HG03025 (cell line): ENCODE measurements around the gene SF3A2.

ENCODE experiments used
- ATAC-seq: cut with Tn5 transposase; IDR thresholded peaks from one replicate; pipeline ENCODE4 v1.9.1; 2021; ENCODE audit warnings: mild to moderate bottlenecking, moderate library complexity; ENCODE audit not compliant: unreplicated experiment, low FRiP score

Gene SF3A2

GRCh38 chr19:2207008-2207407 lies 29.6 kb upstream of the SF3A2 start:
- ATAC-seq = no peak

- ATAC-seq = no peak
Observed at GRCh38 chr19:2207991-2208860, 28.4 kb upstream of the SF3A2 start.

DNA sequence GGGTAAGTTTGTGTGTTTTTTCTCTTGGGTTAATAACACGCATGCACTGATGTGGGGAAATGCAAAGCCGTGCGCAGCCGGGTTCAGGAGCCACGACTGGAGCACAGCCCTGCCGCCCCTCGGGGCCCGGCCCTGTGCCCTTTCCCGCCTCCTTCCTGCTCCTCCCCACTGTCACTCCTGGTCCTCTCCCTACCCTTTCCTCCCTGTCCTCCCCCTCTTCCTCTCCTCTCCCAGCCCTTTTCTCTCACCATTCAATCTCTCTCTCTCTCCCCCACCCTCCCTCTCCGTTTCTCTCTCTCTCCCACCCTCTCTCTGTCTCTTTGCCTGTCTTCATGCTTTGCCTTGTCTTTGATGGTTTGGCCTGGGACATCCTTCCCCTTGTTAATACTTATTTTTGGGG lies 27.6 kb upstream of the SF3A2 start:
- no peak for ATAC-seq

- ATAC-seq = no peak
Observed at GRCh38 chr19:2209408-2209807, 27.2 kb upstream of the SF3A2 start.

DNA sequence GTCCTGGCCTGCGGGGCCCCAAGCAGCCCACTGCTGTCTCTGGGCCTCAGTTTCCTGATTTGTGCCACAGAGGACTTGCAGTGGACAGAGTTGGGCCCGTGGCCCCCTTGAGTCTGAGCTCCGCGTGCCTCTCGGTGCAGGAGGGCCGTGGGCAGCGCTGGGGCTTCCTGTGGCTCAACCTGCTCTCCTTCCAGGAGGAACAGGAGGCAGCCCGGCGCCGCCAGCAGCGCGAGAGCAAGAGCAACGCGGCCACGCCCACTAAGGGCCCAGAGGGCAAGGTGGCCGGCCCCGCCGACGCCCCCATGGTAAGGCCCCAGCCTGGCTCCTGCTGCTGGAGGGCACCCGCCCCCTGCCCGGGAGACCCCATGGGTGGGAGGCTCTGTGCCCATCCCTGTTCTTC lies 26.4 kb upstream of the SF3A2 start:
- ATAC-seq = no peak

DNA sequence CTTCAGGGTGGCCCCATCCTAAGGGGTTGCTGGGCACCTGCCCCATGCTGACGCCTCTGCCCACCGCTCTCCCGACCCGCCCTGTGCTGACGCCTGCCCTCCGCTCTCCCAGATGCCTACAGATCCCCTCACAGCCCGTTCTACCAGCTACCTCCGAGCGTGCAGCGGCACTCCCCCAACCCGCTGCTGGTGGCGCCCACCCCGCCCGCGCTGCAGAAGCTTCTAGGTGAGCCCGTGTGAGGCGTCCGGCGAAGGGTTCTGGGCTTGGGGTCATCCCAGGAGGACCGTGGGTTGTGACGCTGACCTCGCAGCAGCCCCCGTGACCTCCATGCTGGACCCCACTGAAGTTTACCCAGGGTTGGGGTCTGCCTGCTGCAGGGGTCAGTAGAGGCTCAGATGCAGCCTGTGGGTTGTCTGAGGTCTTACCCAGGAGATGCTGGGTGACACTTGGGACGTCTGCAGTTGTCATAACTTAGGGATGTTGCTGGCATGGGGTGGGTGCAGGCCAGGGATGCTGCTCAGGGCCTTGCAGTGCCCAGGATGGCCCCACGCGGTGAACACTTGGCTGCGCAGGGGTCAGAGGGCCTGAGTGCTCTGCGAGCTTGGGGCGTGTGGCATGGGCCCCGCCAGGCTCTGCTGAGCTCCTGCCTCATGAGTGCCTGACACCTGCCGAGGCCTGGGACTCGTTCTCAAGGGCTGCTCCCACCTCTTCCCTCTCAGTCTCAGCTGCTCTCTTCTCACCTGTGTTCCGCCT lies 25.5 kb upstream of the SF3A2 start:
- no peak for ATAC-seq

DNA sequence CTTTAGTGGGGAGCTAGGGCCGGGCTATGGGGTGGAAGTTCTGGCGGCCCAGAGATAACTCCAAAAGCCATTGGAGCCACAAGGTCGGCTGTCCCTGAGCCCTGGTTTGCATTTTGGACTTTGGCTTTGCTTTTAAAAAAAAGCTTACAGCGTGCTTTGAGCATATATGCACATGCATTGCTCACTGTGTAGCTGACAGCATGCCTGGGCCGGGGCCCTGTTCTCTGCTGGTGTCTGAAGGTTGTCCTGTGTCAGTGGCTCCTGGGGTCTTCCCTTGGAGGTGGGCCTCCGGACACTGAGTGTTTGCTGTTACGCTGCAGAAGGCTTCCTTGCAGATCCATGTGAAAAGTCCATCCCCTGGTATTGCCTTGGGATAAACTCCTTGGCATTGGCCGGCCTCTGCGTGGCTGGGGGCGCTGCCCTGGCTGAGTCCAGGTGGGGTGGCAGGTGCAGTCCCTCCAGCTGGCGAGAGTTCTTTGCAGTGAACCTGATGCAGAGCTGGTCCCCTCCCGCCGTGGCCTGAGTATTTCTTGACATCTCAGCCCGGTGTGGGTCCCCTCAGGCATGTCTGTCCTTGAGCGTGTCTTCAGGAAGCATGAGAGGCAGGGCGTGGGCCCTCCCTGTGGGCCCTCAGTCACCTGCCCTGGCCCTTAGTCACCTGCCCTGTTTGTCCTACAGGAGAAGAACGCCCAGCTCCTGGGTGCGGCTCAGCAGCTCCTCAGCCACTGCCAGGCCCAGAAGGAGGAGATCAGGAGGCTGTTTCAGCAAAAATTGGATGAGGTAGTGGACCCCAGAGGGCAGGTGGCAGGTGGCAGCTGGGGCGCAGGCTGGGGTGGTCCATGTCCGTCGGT lies 23.5 kb upstream of the SF3A2 start:
- ATAC-seq = no peak

DNA sequence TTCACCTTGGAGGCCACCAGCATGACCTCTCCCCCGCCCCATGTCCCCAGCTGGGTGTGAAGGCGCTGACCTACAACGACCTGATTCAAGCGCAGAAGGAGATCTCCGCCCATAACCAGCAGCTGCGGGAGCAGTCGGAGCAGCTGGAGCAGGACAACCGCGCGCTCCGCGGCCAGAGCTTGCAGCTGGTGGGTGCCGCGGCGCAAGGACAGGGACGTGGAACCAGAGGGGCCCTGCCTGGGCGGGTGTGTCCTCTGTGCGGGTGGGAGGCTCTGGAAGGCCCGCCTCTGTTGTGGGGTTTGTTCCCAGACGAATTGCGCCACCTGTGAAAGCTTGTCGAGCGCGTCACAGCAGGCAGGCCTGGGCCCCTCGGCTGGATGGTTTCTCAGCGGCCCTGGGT lies 22.8 kb upstream of the SF3A2 start:
- ATAC-seq = no peak

DNA sequence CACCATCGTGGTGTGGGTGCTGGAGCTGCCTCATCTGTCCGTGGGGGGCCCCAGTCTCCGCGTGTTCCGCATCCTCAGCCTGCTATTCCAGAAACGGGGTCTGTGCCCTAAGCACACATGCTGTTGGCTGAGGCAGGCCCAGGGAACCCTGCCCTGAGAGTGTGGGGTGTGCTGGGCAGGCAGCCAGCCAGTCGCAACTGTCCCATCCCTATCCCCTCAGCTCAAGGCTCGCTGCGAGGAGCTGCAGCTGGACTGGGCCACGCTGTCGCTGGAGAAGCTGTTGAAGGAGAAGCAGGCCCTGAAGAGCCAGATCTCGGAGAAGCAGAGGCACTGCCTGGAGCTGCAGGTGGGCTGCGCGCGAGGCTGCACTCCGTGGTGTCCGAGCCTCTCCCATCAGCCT lies 22.4 kb upstream of the SF3A2 start:
- no peak for ATAC-seq

DNA sequence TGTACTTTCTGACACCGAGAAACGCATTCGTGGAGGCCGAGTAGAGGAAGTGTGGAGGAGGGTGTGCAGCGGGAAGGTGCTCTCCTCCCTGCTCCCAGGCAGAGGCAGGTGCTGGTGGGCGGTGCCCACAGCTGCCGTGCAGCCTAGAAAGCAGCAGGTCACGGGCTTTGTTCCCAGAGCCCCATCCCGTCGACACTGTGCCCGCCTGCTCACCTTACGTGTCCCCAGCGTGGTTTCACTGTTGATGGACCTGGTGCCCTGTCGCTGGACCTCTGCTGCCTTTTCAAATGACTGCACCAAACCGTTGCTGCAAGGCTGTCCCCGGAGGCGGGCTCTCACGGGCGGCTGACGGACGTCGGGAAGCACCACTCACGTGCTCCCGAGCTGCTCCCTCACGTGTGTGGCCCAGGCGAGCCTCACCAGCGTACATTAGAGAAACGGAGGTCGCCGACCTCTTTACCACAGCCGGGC lies 21.3 kb upstream of the SF3A2 start:
- no peak for ATAC-seq

DNA sequence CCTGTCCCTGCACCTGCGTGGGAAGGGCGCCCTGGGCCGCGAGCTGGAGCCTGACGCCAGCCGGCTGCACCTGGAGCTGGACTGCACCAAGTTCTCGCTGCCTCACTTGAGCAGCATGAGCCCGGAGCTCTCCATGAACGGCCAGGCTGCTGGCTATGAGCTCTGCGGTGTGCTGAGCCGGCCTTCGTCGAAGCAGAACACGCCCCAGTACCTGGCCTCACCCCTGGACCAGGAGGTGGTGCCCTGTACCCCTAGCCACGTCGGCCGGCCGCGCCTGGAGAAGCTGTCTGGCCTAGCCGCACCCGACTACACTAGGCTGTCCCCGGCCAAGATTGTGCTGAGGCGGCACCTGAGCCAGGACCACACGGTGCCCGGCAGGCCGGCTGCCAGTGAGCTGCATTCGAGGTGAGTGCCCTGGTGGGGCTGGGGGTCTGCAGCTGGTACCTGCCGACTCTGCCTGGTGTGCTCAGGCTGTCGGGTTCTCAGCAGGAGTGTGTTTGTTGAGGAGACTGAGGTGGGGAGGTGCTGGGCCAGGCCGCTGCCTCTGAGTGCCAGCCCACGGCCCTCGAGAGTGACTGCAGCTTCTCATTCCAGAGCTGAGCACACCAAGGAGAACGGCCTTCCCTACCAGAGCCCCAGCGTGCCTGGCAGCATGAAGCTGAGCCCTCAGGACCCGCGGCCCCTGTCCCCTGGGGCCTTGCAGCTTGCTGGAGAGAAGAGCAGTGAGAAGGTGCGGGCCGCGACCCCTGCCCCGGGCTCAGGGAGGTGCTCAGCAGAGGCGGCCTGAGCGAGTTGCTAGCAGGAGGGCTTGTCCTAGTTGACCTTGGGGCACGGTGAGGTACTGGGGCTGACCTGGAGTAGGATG lies 20.0 kb upstream of the SF3A2 start:
- ATAC-seq = no peak

DNA sequence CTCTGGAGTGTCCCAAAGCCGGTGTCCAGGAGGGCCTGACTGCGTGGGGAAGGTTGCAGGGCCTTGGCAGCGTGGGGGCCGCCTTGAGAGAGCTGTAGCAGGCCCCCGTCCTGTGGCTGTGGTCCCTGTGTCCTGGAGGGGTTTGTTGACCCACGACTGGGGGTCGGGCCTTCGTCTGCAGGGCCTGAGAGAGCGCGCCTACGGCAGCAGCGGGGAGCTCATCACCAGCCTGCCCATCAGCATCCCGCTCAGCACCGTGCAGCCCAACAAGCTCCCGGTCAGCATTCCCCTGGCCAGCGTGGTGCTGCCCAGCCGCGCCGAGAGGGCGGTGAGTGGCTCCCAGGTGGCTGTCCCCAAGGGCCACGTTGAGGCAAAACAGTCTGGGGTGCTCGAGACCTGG lies 19.0 kb upstream of the SF3A2 start:
- no peak for ATAC-seq

DNA sequence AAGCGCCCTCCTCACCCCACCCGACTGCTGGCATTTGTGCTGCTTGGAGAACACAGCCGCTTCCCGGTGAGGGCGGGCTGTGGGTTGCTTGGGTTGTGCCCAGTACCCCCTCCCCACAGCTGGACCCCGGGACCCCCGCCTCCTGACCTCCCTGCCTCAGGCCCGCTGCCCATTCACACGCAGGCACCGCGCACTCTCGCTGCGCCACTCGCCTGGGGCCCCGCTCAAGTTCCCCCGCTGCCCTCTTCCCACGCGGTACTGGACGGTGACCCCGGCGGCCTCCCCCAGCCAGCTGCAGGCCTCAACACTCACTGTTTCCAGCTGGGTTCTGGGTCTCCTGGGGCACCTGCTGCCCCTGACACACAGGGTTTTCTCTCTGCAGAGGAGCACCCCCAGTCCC lies 16.9 kb upstream of the SF3A2 start:
- ATAC-seq = no peak

DNA sequence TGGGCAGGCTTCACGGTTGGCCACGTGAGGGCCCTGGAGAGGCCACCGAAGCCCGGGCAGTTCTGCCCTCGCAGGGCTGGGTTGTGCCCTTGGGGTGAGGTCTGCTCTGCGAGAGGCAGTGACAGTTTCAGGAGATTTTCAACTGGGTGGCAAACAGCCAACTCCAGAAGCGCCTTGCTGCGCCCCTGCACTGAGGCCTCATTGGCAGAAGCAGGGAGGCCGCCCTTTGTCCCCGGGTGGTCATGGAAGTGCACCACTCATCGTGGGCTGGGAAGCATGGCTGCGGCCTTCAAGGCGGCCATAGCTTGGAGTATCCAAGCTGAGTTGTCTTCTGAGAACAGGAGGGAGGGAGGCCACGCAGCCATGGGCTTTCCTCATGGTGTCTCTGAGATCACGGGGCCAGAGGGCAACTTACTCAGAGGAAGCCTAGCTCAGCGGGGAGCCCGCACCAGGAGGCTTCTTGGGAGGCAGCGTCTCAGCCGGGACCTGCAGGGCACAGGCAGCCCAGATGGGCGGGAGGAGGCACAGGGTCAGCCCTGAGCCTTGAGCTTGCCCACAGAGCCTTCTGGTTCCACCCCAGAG lies 15.3 kb upstream of the SF3A2 start:
- ATAC-seq = no peak

DNA sequence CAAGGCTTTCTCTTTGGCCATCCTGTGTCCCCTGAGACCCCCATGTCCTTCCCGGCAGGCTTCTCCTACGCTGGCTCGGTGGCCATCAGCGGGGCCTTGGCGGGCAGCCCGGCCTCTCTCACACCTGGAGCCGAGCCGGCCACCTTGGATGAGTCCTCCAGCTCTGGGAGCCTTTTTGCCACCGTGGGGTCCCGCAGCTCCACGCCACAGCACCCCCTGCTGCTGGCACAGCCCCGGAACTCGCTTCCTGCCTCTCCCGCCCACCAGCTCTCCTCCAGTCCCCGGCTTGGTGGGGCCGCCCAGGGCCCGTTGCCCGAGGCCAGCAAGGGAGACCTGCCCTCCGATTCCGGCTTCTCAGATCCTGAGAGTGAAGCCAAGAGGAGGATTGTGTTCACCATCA lies 14.7 kb upstream of the SF3A2 start:
- no peak for ATAC-seq

DNA sequence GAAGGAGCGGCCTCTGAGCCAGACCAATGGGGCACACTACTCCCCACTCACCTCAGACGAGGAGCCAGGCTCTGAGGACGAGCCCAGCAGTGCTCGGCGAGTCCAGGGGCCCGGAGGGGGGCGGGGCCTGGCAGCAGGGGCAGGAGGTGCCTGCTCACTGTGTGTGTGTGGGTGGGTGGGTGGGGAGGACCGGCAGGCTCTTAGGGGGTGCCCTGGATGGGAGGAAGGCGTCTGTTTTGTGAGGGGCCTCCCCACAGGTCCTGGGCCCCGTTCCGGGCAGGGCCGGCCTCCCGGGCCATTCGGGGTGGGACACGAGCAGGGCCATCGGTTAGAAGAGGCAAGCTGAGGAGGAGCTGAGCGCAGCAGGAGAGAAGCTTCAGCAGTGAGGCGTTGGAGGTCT lies 13.2 kb upstream of the SF3A2 start:
- ATAC-seq = no peak

- no peak for ATAC-seq
Observed at GRCh38 chr19:2223959-2224358, 12.7 kb upstream of the SF3A2 start.

DNA sequence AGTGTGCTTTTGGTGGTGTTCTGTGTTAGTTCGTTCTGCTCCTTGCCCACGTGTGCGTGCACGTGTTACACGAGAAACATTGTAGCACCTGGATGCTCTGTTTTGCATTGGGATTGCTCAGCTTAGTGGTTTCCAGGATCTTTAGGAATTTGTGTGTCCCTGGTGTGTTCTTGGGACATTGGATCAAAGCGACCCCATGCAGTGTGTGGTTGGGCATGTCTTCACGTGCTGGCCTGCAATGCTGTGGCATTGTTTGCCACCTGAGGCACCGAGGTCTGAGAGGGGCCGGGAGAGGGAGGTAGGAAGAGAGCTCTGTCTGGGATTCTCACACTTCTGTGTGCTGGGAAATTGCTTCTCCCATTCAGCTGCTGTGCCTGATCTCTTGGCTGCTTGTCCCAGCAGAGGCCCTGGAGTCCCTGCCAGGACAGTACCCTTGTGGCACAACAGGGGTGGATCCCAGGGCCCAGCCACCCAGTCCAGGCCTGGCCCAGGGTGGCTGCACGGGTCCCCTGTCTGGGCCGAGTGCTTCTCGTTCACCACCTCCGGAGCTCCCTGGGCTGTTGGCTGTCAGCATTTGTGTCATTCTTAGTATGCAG lies 11.8 kb upstream of the SF3A2 start:
- no peak for ATAC-seq

DNA sequence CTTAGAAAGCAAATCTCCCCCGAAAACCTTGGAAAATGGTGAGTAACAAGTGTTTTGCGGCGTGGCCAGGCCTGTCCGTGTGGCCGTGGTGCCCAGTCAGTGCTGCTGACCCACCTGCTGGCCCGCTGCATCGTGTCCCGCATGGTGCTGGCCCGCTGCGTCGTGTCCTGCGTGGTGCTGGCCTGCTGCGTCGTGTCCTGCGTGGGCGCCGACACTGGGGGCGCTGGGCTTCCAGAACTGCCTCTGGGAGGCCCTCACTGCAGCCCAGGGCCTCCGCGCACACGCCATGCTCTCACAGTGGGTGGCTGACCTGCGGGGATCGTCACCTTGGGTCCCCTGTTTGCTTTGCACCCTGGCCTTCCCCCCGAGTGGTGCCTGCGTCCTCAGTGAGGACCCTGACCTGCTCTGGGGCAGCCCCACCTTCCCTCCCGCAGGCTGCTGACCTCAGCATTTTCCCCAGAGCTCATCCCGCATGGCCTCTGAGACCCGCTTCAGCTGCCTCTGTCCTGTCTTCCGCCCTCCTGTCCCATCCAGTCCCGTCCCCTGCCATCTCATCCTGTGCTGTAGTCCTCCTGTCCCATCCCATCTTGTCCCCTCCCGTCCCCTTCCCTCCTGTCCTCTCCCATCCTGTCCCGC lies 11.1 kb upstream of the SF3A2 start:
- no peak for ATAC-seq
